GM19193 (cell line): ENCODE data around the gene PTPRK.

Experiments
- POLR2A ChIP-seq: IDR thresholded peaks from 4 replicates; pipeline ENCODE4 v1.6.1; 2011; ENCODE audit not compliant: insufficient read depth, insufficient read length; ENCODE audit errors: extremely low read depth

The PTPRK gene

DNA sequence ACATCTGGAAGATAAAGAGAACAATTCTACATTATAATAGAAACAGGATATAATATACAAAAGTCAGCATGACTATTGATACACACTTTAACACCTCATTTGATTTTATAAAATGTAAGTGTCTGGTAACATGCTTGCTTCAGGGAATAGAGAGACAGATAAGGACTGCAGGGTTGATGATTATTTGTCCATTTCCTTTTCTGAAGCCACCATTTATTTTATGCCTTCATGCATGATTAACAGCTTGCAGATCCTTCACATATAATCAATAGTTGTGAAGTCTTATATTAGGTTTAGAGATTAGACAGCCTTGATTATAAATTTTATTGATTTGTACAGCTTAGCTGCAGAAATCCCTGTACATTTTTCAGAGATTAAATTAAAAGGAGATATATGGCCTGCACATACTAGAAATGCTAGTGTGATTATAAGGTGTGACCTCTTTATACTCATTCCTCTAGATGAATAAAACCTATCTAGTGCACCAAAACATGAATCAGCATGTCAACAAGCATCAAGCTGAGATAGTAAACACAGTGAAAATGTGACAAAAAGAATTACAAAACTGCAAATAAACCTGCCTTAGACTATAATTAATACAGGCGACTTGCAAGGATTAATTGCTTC is 420.7 kb downstream of the PTPRK start:
- TF ChIP-seq POLR2A = no peak

DNA sequence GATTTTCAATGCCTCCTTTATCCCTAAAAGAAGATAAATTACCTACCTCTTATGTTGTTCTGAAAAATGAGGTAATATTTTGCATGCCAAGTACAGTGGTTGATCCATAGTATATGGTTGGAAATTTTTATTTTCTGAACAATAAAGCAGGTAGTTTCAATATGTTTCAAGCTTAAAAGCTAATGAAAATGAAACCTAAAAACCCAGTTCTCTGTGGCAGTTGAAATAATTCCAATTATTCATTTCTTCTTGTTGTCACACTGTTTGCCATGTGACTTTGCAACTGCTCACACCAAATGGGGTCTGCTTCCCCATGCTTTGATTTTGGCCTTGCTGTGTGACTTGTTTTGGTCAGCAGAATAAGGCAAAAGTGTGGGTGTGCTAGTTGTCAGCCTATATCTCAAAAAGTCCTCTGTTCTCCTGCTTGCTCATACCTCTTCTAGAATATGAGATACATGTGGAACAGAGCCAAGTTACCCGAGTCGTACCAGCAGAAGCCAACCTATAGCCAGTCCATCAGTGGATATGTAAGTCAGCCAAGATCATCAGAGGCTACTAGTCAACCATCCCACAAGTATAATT is 422.3 kb downstream of the PTPRK start:
- TF ChIP-seq POLR2A = no peak

DNA sequence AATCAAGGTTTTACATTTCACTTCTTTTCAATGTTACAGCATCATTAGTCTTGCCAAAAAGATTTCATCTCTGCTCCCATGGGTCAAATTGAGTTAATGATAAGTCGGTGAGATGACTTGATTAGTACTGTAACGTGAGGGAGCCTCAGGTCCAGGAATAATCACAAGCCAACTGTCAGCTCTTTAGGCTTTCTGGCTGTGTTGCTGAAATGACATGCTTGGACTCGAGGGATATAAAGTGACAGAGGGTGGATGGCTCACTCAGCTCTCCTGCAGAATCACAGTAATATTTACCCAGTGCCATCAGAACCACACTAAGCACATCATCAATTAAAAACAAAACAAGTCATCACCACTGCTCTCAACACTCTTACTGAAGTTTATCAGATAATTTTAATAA is 423.4 kb downstream of the PTPRK start:
- no peak for TF ChIP-seq POLR2A

DNA sequence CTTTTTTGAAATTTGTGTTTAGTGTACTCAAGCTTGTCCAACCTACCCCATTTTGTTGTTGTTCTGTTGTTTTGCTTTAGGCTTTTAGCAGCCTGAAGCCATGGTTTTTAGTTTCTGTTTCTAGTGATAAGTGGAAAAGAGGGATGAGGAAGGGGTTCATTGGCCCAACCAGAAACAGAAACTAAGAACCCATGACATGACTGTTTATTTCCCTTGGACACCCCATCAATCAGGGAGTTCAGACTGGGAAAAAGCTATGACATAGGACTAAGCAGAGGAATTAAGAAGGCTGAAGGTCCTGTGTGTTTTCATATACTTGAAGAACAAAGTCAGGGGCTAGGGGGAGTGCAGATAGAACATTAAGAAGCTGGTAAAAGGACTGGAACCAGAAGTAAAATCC is 425.0 kb downstream of the PTPRK start:
- no peak for TF ChIP-seq POLR2A

DNA sequence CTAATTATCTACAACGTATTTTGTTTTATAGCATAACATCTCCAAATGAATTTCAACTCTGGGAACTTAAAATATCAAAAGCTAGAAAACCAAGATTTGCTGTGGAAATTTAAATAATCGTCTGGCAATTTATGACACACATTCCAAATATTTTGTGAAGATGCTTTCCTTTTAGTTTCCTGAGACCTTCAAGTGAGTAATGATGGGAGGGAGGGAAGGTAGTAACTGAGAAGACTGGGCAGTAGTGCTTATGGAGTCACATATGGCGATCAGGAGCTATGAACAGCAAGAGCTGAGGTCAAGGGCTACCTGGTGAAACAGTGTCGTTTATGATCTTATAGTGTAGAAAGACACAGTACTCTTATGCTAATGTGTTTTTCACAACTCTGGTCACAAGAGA is 441.4 kb downstream of the PTPRK start:
- TF ChIP-seq POLR2A = no peak

- no peak for TF ChIP-seq POLR2A
Observed at GRCh38 chr6:128078276-128078675, 442.1 kb downstream of the PTPRK start.

- TF ChIP-seq POLR2A = no peak
Observed at GRCh38 chr6:128076843-128077242, 443.6 kb downstream of the PTPRK start.

DNA sequence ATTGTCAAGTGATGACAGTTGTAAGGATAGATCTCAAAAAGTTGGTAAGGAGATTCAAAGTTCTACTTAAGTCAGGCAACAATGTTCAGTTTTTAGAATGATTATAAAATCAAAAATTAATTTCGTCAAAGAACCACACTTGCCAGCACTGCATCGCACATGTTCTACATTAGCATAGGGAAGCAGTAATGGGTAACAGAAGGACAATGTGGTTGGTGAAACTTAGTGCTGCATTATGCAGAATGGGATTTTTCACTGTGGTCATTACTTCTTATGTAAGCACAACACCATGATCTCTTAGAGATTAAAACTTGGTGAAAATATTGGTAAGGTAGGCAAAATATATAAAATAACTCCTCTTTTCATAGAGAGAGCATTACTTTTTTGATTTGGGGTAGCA is 445.8 kb downstream of the PTPRK start:
- no peak for TF ChIP-seq POLR2A

DNA sequence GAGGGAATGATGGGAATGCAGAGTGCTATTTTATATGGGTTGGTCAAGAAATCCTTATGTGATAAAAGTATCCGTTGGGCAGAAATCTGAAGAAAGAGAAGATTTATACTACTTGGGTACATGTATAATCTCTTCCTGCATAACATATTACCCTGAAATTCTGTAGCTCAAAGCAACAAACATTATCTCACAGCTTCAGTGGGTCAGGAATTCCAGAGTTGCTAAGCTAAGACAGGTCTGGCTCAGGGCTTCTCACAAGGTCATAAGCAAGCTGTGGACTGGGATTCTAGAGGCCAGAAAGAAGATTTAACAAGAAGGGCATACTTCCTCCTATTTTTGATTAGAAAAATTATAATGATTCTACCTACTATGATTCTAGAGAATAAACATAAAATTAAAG is 447.0 kb downstream of the PTPRK start:
- no peak for TF ChIP-seq POLR2A

- no peak for TF ChIP-seq POLR2A
Observed at GRCh38 chr6:128071212-128071611, 449.2 kb downstream of the PTPRK start.

DNA sequence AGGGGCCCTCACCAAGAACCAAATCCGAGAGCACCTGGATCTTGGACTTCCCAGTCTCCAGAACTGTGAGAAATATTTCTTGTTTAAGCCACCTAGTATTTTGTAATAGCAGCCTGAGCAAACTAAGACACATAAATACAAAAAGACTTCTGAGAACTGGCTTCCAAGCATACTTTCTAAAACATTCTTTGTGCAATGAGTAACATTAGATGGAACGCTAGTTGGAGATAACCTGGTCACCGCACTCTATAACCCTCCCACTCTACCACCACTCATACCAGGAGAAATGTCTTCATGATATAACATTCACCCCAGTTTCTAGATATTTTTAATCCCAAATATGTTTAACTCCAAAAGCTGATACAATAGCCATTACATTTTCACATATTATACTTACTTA is 450.0 kb downstream of the PTPRK start:
- no peak for TF ChIP-seq POLR2A

- TF ChIP-seq POLR2A = no peak
Observed at GRCh38 chr6:128069188-128069587, 451.2 kb downstream of the PTPRK start.

- TF ChIP-seq POLR2A = no peak
Observed at GRCh38 chr6:128068119-128068479, 452.3 kb downstream of the PTPRK start.

GRCh38 chr6:128067446-128068118 is 452.8 kb downstream of the PTPRK start:
- TF ChIP-seq POLR2A = no peak

- TF ChIP-seq POLR2A = no peak
Observed at GRCh38 chr6:128065072-128065471, 455.3 kb downstream of the PTPRK start.

- TF ChIP-seq POLR2A = no peak
Observed at GRCh38 chr6:128064540-128064895, 455.9 kb downstream of the PTPRK start.
